IPS-18a (cell line): ENCODE results near the gene DDO.

Experiments used
- H3K27ac ChIP-seq: one replicate; pipeline ENCODE4 v1.5.1; 2013; ENCODE audit warnings: low read length
- H3K27me3 ChIP-seq: one replicate; pipeline ENCODE4 v1.6.1; 2013; ENCODE audit warnings: mild to moderate bottlenecking, low read length; ENCODE audit not compliant: control insufficient read depth, insufficient read depth
- H3K36me3 ChIP-seq: one replicate; pipeline ENCODE4 v1.6.1; 2013; ENCODE audit warnings: low read depth, low read length; ENCODE audit not compliant: control insufficient read depth
- H3K4me1 ChIP-seq: one replicate; pipeline ENCODE4 v1.6.1; 2013; ENCODE audit warnings: low read depth, low read length; ENCODE audit not compliant: control insufficient read depth
- H3K4me3 ChIP-seq: one replicate; pipeline ENCODE4 v1.5.1; 2013; ENCODE audit warnings: low read length
- H3K9ac ChIP-seq: one replicate; pipeline ENCODE4 v1.6.1; 2013; ENCODE audit warnings: mild to moderate bottlenecking, low read length, moderate library complexity
- H3K9me3 ChIP-seq: one replicate; pipeline ENCODE4 v1.6.1; 2013; ENCODE audit warnings: low read depth, low read length; ENCODE audit not compliant: control insufficient read depth

DDO gene

DNA sequence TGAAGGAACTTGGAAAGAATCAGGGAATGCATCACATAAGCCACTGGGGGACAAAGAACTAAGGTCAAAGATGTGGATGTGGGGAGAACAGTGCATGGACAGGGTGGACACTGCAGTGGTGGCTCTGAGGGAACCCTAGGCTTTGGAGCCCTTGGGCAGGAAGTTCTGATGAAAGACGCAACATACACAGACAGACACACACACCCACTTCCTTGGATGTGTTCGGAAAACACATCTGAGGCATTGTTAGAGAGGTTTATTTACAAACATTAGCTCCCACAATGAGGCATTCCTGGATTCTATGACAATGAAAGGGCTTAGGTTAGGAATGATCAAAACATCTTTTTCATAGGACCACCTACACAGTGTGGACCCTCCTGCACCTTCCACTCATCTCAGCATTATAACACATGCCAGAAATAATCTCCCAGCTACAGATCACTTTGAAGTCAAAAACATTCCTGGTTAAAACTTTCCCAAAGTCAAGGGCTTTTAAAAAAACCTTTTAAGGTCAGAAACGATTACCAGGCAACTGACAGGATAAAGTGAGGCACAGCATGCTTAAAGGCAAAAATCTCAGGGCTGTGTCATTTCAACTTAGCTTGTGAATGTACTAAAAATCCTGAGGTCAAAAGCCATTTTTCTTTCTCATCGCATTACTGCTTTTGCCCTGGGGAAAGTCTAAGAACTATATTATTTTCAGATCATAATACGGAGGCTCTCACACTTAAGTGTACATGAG lies 50.8 kb downstream of the DDO start:
- Histone ChIP-seq H3K4me3 (no peak overlapping the region), H3K9me3 (no peaks in the 10 kb centered on the region), H3K27ac (no peak overlapping the region), H3K4me1 (peaks cover 3% of the 10 kb centered on the region), H3K36me3 (no peaks in the 10 kb centered on the region), H3K9ac (no peak overlapping the region), H3K27me3 (peaks cover 5% of the 10 kb centered on the region)

DNA sequence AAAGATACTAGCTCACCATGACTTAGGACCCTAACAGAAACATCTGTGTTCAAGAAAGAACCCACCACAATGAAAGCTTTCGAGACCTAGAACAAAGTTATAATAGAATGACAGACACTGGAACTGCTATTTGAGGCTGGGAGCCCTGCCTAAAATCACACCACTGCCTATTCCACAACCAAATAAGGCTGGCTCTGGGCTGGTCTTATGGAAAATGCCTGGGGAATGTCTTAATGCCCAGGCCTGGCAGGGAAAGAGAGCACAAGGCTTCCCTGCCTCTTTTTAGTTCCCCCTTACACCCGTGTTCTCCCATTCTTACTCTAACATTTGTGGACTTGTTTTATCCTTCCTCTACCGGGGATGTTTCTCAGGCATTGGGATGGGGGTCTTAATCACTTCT lies 51.6 kb downstream of the DDO start:
- Histone ChIP-seq H3K27ac (no peak overlapping the region), H3K27me3 (peaks cover 13% of the 10 kb centered on the region), H3K4me1 (peaks cover 3% of the 10 kb centered on the region), H3K36me3 (no peaks in the 10 kb centered on the region), H3K9ac (no peak overlapping the region), H3K4me3 (no peak overlapping the region), H3K9me3 (no peaks in the 10 kb centered on the region)

DNA sequence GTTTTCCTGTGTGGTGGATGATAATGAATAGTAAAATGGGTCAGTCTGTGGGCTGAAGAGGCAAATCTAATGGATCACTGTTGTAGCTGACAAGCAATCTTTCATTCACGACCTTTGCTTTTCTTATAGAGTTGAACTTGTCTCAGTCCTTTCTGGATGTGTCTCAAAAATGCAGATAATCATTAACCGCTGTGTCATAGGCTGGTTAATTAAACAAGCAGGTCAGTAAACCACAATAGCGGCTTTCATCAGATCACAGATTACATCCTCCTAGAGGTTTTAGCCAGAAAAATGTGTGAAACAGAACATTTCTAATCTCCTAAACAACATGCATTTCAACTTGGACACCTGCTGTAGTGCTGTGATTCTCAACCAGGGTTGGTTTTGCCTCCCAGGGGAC lies 54.7 kb downstream of the DDO start:
- no peaks in the 10 kb centered on the region for H3K36me3 ChIP-seq
- no peak overlapping the region for H3K27ac ChIP-seq
- peaks cover 36% of the 10 kb centered on the region for H3K27me3 ChIP-seq
- no peak overlapping the region for H3K4me3 ChIP-seq
- H3K9me3 ChIP-seq, result no peaks in the 10 kb centered on the region
- H3K4me1 ChIP-seq, result peaks cover 9% of the 10 kb centered on the region
- no peak overlapping the region for H3K9ac ChIP-seq

DNA sequence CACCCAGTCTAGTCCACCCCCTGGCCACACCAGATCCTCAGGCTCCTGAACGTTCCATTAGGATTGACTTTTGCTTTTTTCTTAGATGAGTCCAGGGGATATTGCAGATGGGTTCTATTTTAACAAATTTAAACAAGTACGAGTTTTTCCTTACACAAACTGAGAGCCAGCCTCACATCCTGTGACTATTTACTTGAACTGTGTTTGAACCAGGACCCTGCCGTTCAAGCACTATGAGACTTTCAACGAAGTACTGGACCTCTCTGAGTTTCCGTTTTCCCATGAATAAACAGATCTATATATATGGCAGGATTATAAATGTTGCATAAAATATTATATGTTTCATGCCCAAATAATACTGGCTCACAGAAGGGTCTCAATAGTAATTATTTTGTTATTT lies 55.8 kb downstream of the DDO start:
- Histone ChIP-seq H3K9me3 (no peaks in the 10 kb centered on the region), H3K27ac (no peak overlapping the region)

DNA sequence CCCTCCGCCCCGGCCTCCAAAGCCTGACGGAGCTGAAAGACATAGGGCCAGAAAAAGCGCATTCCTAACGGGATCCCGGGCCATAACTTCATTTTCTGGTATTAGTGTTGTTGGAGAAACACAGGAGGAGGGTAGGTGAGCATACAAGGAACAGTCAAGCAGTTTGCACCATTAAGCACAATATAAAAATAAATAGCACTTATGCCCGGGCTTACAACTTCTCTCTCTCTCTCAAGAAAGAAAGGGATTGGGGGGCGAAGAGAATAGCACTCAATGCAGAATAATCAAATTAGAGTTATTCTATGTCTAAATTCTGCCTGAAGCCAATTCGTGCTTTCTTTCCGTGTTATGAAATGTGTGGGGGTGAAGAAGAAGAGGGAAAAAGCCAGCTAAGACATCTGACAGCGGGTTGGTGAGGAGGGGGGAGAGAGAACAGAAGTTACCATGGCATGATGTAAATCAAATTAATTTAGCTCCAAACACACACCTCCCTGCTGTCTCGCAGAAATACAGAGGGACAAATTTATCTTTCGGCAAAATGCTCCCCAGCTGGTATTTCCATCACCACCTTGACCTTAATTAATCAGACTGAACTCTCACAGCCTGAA lies 56.7 kb downstream of the DDO start:
- no peak overlapping the region for H3K27ac ChIP-seq
- no peaks in the 10 kb centered on the region for H3K36me3 ChIP-seq
- peak overlapping the region; percentile 60 for H3K4me3 ChIP-seq
- H3K4me1 ChIP-seq, result peaks cover 23% of the 10 kb centered on the region
- H3K9me3 ChIP-seq, result no peaks in the 10 kb centered on the region
- H3K9ac ChIP-seq, result no peak overlapping the region
- peaks cover 36% of the 10 kb centered on the region for H3K27me3 ChIP-seq

More for the DNA sequence above, 55.8 kb downstream of the DDO start:
- H3K4me3 ChIP-seq, result no peak overlapping the region
- peaks cover 18% of the 10 kb centered on the region for H3K4me1 ChIP-seq
- peaks cover 36% of the 10 kb centered on the region for H3K27me3 ChIP-seq
- no peak overlapping the region for H3K9ac ChIP-seq
- no peaks in the 10 kb centered on the region for H3K36me3 ChIP-seq

DNA sequence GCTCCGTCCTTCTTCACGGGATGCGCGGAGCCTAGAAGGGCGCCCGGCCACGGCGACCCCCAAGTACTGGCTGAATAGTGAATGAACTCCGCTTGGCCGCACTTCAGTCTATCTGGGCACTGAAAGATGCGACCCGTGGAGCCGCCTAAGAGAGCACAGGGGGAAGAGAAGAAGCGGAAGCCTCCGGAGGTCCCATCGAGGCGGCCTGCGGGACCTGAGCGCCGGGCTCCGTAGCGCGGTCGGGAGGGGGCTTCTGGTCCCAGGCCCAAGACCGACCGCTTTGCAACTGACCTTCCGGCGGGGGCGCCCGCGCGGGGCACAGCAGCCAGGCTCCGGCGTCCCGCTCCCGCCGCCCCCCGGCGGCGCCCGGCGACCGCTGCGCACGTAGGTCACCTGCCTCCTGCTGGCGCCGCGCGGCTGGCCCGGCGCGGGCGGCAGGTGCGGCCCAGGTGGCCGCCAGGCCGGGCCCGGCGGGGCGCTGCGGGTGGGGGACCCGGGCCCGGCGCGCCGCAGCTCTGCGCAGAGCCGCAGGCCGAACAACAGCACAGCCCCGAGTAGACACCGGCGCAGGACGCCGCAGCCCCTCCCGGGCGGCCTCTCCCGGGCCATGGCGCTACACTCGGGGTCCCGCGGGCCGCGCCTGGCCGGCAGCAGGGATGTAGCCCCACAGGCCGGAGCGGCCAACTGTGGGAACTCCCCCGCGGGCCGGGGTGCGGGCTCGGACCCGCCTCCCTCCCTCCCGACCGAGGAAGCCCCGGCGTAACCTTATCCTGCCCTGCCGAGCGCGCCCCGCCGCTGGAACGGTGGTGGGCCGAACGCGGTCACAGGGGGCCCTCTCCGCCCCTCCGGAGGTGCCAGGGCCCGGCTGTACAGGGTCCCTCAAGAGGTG lies 57.5 kb downstream of the DDO start, which contains the start of gene METTL24:
Gene METTL24, minus strand, starts transcription at position 686 of the 889 bp plus-strand sequence. Its CDS starts 77 bp downstream, at position 609.
- H3K4me3 ChIP-seq, result peak within 1 kb of the TSS; percentile 62
- no peak within 1 kb of the TSS for H3K9ac ChIP-seq
- no peaks in the 10 kb centered on the region for H3K36me3 ChIP-seq
- H3K9me3 ChIP-seq, result no peaks in the 10 kb centered on the region
- H3K27ac ChIP-seq, result no peak within 1 kb of the TSS
- H3K4me1 ChIP-seq, result peaks cover 31% of the 10 kb centered on the region
- H3K27me3 ChIP-seq, result peaks cover 36% of the 10 kb centered on the region

DNA sequence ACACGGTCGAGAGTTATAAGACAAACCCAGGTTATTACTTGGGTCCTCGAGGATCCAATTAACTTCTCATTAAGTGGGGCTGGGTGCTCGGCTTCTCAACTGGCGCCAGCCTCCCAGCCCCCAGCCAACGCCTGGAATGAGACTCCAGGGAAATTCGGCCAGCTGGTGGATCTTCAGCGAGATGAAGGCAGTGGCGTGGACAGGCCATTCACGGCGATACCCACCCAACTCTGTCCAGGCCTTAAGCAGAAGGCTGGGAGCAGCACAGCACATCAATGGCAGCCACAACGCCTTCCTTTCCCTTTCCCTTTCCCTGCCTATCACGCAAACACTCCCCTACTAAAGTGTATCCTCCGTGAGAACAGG lies 58.1 kb downstream of the DDO start:
- H3K36me3 ChIP-seq, result no peaks in the 10 kb centered on the region
- no peak overlapping the region for H3K27ac ChIP-seq
- H3K9ac ChIP-seq, result no peak overlapping the region
- no peaks in the 10 kb centered on the region for H3K9me3 ChIP-seq
- peaks cover 37% of the 10 kb centered on the region for H3K4me1 ChIP-seq
- H3K4me3 ChIP-seq, result peak overlapping the region; percentile 62
- peaks cover 36% of the 10 kb centered on the region for H3K27me3 ChIP-seq

DNA sequence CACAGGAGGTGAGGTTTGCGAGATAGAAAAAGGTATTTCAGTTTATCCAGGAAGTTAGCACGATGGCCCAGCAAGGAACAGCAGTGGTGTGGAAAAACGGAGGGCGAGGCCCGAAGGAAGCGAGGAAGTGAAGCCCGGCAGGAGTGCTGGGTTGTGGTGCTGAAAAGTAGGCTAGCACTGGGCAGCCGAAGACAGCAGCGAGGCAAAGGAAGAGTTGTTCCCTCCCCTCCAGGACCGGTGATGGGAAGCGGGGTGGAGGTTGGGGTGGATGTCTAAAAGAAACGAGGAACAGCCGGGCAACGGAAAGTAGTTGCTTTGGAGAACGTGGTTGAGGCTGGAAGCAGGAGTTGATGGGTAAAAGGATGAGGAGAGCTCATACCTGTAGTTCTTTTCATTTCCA lies 58.6 kb downstream of the DDO start:
- Histone ChIP-seq H3K9me3 (no peaks in the 10 kb centered on the region), H3K4me3 (peak overlapping the region; percentile 62), H3K27me3 (peaks cover 36% of the 10 kb centered on the region), H3K36me3 (no peaks in the 10 kb centered on the region), H3K9ac (no peak overlapping the region), H3K4me1 (peaks cover 40% of the 10 kb centered on the region), H3K27ac (no peak overlapping the region)

DNA sequence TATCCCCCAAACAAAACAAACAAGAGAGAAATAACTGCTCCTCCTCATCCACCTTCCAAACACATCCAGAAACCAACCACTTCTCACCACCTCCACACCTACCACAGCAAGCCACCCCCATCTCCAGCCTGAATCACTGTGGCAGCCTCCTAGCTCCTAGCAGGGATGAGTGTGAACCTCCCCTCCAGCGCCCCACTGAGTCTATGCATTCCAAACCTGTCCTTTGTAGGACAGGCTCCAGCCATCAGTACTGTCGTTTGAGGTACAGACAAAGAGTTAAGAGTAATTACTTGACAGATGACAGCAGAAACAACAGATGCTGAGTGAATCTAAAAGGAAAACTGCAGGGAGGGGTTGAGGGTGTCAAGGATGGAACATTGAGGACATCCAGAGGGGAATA lies 59.6 kb downstream of the DDO start:
- H3K4me3 ChIP-seq, result no peak overlapping the region
- H3K27me3 ChIP-seq, result peaks cover 36% of the 10 kb centered on the region
- no peaks in the 10 kb centered on the region for H3K36me3 ChIP-seq
- no peaks in the 10 kb centered on the region for H3K9me3 ChIP-seq
- peaks cover 40% of the 10 kb centered on the region for H3K4me1 ChIP-seq
- no peak overlapping the region for H3K27ac ChIP-seq
- no peak overlapping the region for H3K9ac ChIP-seq

DNA sequence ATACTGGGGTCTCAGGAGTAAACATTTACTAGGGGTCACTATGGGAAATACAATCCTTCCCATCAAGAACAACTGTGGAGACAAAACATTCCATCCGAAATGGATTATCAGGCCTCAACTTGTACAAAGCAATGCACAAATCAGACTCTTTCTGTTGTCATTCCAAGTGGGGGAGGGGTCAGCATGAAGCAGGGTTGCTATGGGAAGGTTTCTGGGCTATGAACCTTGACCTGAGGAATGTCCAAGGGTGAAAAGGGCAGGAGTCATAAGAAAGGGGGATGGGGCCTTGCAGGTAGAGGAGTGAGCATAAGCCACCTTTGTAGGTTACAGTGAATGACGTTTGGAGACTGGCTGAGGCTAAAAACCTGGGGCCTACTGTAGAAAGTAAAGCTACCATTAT lies 60.4 kb downstream of the DDO start:
- no peak overlapping the region for H3K4me3 ChIP-seq
- peaks cover 36% of the 10 kb centered on the region for H3K27me3 ChIP-seq
- no peak overlapping the region for H3K9ac ChIP-seq

DNA sequence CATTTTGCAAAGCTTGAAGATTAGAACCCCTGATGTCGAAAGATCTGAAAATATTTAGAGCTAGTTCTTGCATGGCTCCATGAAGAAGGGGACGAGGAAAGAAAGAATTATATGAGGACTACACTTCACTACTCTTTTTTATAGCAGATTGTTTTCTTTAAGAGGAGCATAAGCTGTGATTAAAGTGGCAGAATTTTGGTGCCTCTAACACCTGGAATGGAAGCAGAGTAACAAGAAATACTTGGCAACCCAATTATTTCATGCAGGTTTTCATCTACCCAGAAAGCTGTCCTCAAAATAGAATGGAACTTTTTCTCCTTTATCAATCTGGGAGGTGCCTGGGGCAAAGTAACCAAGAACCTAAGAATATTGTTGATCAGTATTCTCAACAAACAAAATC lies 61.2 kb downstream of the DDO start:
- no peaks in the 10 kb centered on the region for H3K36me3 ChIP-seq
- peaks cover 28% of the 10 kb centered on the region for H3K27me3 ChIP-seq
- no peak overlapping the region for H3K9ac ChIP-seq
- peaks cover 40% of the 10 kb centered on the region for H3K4me1 ChIP-seq
- H3K9me3 ChIP-seq, result no peaks in the 10 kb centered on the region
- H3K27ac ChIP-seq, result no peak overlapping the region
- no peak overlapping the region for H3K4me3 ChIP-seq

More for the DNA sequence above, 60.4 kb downstream of the DDO start:
- H3K36me3 ChIP-seq, result no peaks in the 10 kb centered on the region
- H3K27ac ChIP-seq, result no peak overlapping the region
- peaks cover 40% of the 10 kb centered on the region for H3K4me1 ChIP-seq
- H3K9me3 ChIP-seq, result no peaks in the 10 kb centered on the region
